Activated naive CD8-positive, alpha-beta T cell treated with anti-CD3 and anti-CD28 coated beads, Interleukin-2, amount 50 U/mL, for 24 hours (primary cell): ENCODE results near the gene HAPLN3.

Source experiments
- ATAC-seq: fragments of 150-1000 bp; cut with Tn5 transposase; one replicate; pipeline ENCODE4 v1.10.0; 2021
- DNase-seq: peaks from one replicate; pipeline ENCODE4 v3.0.0; 2021
- H3K27ac Mint-ChIP-seq: one replicate; pipeline ENCODE4 v1.8.0; 2021; ENCODE audit warnings: mild to moderate bottlenecking, mixed read lengths
- H3K27me3 Mint-ChIP-seq: one replicate; pipeline ENCODE4 v1.8.0; 2021; ENCODE audit warnings: mixed read lengths
- H3K36me3 Mint-ChIP-seq: one replicate; pipeline ENCODE4 v1.8.0; 2021; ENCODE audit warnings: low read depth, mixed read lengths
- H3K4me1 Mint-ChIP-seq: one replicate; pipeline ENCODE4 v1.8.0; 2021; ENCODE audit warnings: mixed read lengths
- H3K4me3 Mint-ChIP-seq: one replicate; pipeline ENCODE4 v1.8.0; 2021; ENCODE audit warnings: mild to moderate bottlenecking, moderate library complexity, mixed read lengths
- H3K9me3 Mint-ChIP-seq: one replicate; pipeline ENCODE4 v1.8.0; 2021; ENCODE audit warnings: mixed read lengths

Gene HAPLN3

DNA sequence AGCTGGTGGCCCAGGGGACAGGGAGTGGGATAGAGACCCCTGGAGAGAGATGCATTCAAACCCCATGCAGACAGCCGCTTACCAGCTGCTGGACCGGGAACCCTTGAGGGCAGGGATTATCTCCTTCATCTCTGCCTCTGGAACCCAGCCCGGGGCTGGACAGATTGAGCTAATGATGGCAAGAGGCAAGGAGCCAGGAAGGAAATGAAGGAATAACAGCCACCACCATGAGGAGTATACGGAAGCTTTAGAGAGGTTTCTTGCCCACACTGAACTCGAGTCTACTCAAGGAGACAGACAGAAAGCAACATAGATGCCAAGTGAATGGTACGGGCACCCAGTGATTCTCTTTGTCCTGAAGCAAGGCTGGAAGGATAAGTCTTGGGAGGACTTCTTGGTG lies 23.2 kb downstream of the HAPLN3 start:
- H3K27ac Mint-ChIP-seq = no peak overlapping the region
- H3K4me1 Mint-ChIP-seq = no peaks in the 10 kb centered on the region
- peaks cover 13% of the 10 kb centered on the region for H3K36me3 Mint-ChIP-seq
- no peak overlapping the region for H3K4me3 Mint-ChIP-seq
- no peaks in the 10 kb centered on the region for H3K9me3 Mint-ChIP-seq
- ATAC-seq (no peak), DNase-seq (no peak)
- no peaks in the 10 kb centered on the region for H3K27me3 Mint-ChIP-seq

DNA sequence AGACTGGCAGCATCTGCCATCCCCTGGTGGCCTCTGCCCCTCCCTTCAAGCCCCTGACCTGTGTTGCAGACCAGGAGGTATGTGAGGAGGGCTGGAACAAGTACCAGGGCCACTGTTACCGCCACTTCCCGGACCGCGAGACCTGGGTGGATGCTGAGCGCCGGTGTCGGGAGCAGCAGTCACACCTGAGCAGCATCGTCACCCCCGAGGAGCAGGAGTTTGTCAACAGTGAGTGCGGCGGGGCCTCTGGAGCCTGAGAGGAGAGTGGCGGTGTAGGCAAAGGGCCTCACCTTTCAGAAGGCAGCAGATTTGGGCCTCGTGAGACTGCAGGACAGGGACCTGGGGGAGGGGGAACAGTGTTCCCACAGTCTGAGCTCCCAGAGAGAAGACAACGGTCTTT lies 24.0 kb downstream of the HAPLN3 start:
- Mint-ChIP-seq H3K9me3 (no peaks in the 10 kb centered on the region), H3K36me3 (peaks cover 7% of the 10 kb centered on the region), H3K27ac (no peak overlapping the region), H3K27me3 (no peaks in the 10 kb centered on the region), H3K4me3 (no peak overlapping the region), H3K4me1 (no peaks in the 10 kb centered on the region)
- DNase-seq = no peak
- ATAC-seq = no peak

DNA sequence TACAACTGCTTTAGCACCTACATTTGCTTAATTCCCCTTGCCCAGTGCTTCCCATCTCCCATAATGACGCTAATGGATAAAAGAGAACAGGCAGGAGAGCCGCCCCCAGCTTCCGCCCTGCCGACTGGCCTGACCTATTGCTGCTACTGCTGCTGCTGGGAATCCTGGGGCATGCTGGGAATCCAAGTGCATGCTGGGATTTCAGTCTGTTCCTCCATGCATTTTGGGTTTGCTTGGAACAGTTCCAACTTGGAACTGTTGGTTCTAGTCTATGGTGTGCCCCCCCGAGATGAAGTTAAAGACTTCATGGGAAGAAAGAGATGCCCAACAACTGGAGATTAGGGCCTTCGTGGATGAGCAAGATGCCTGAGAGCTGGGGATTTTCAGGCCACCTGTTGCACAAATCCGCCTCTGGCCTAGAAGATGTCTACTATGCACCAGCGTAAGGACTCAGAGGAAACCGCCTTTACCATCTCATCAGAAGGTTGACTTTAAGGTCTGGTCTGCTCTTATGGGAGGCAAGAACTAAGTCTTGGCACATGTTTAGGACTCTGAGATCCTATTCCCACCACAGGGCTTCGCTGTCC lies 29.0 kb downstream of the HAPLN3 start:
- H3K27ac Mint-ChIP-seq = no peak overlapping the region
- no peaks in the 10 kb centered on the region for H3K9me3 Mint-ChIP-seq
- H3K4me3 Mint-ChIP-seq = no peak overlapping the region
- DNase-seq (no peak), ATAC-seq (no peak)
- H3K4me1 Mint-ChIP-seq = no peaks in the 10 kb centered on the region
- no peaks in the 10 kb centered on the region for H3K36me3 Mint-ChIP-seq
- no peaks in the 10 kb centered on the region for H3K27me3 Mint-ChIP-seq

DNA sequence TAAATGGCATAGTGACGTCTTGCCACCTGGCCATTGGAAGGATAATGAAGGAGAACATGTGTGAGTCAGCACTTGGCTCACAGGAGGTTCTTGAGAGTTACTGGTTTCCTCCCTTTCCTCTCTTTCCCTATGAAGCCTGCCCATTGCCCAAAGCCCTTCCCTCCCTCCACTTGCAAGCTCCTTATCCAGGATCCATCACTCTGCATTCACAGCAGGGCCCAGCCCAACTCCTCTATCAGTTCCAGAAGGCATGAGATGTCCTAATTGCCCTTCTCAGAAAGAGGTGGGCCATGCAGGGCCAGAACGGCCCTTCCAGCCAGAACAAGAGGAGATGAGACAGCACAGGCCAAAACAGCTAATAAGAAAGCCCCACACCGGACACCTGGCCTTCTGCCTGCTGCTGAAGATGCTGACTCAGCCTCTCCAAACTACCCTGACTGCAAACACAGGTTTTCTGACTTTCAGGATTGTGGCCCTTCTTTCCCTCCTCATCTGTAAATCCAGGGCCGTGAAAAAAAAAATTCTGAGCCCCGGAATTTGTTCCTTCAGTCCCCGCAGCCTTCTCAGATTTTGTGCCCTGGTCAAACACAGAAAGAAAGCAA lies 29.7 kb downstream of the HAPLN3 start:
- Mint-ChIP-seq H3K27me3 (no peaks in the 10 kb centered on the region), H3K36me3 (no peaks in the 10 kb centered on the region), H3K4me3 (no peak overlapping the region), H3K4me1 (no peaks in the 10 kb centered on the region), H3K27ac (no peak overlapping the region), H3K9me3 (no peaks in the 10 kb centered on the region)
- DNase-seq = no peak
- ATAC-seq = no peak

DNA sequence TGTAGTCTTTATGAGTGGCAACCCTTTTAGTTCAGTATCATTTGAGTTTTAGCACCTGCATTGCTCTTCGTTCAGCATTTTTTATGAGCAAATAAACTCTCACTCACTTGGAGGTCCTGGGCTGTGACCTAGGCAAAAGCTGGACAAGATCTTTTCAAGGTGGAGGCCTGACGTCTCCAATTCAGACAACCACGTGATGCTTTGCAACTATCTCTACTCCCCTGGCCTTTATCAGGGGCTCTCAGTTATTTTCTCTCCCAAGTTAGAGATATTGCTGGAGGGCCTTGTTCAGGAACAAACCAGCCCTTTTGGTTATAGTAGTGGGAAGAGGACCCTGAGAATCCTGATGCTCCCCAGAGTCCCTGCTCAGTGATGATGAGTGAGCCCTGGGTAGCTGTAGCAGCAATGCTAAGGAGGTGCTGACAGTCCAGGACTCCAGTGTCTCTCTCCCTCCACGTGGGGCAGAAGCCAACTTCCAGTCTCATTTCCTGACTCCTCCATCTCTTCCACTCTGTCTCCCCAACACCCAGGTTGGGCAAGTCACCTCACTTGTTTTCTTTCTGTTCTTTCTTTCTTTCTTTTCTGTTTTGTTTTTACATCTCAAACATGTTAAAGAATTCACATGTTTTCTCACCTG lies 30.4 kb downstream of the HAPLN3 start:
- ATAC-seq = no peak
- H3K4me3 Mint-ChIP-seq = no peak overlapping the region
- no peaks in the 10 kb centered on the region for H3K36me3 Mint-ChIP-seq
- DNase-seq = no peak
- H3K27me3 Mint-ChIP-seq = no peaks in the 10 kb centered on the region
- H3K27ac Mint-ChIP-seq = no peak overlapping the region
- no peaks in the 10 kb centered on the region for H3K4me1 Mint-ChIP-seq
- H3K9me3 Mint-ChIP-seq = no peaks in the 10 kb centered on the region

DNA sequence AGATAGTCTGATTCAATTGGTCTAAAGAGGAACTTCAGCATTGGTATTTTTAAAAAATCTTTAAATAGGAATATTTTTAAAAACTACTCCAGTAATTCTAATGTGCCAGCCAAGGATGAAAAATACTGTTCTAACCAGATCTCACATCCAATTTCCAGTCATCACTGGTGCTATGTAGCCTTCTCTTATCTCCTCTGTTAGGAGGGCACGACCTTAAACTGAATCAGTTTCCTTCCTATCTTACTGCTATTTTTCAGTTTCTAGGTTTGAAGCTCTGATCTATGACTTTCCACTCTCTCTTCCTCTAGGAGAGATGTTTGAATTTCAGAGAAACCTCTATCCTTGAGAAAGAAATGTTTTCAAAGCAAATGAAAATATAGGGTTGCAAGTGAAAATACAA lies 31.9 kb downstream of the HAPLN3 start:
- DNase-seq = no peak
- no peak for ATAC-seq
- no peak overlapping the region for H3K4me3 Mint-ChIP-seq
- no peaks in the 10 kb centered on the region for H3K27me3 Mint-ChIP-seq
- no peaks in the 10 kb centered on the region for H3K36me3 Mint-ChIP-seq
- no peak overlapping the region for H3K27ac Mint-ChIP-seq
- no peaks in the 10 kb centered on the region for H3K4me1 Mint-ChIP-seq
- no peaks in the 10 kb centered on the region for H3K9me3 Mint-ChIP-seq

DNA sequence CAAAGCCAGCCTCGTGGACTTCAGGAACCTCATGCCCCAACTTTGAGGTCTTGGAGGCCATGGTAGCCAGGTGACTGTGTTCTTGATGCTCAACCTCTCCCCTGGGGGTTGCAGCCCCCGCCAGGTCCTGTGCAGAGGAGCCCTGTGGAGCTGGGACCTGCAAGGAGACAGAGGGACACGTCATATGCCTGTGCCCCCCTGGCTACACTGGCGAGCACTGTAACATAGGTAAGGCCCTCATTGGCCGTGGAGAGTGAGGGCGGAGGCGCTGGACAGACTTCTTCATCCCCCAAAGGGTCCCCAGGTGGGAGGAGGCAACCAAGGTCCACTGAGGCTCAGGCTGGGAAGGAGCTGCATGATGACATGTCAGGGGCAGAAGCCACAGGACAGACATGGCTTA lies 35.1 kb downstream of the HAPLN3 start:
- H3K36me3 Mint-ChIP-seq = no peaks in the 10 kb centered on the region
- no peak overlapping the region for H3K27ac Mint-ChIP-seq

DNA sequence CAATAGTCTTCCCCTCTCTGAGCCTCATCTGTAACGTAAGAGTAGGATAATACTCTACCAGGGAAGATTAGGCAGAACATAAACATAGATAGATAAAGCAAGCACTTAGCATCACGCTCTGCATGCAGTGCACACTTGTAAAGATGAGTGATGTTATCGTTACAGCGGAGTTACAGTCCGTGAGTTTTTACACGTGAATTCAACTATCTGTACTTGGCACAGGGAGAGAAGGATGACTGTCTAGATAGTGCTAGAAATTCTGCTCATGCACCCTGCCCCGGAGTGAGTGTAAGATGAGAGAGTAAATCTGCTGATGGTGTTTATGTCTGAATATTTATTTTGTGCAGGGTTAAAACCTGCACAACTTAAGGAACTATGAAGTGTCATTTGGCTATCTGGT lies 35.8 kb downstream of the HAPLN3 start:
- Mint-ChIP-seq H3K4me3 (no peak overlapping the region), H3K36me3 (peaks cover 3% of the 10 kb centered on the region), H3K4me1 (no peaks in the 10 kb centered on the region), H3K27me3 (no peaks in the 10 kb centered on the region), H3K27ac (no peak overlapping the region), H3K9me3 (peaks cover 3% of the 10 kb centered on the region)
- ATAC-seq (no peak), DNase-seq (no peak)

More for the DNA sequence above, 35.1 kb downstream of the HAPLN3 start:
- no peak for DNase-seq
- no peak for ATAC-seq
- Mint-ChIP-seq H3K4me1 (no peaks in the 10 kb centered on the region), H3K9me3 (no peaks in the 10 kb centered on the region), H3K4me3 (no peak overlapping the region), H3K27me3 (no peaks in the 10 kb centered on the region)

DNA sequence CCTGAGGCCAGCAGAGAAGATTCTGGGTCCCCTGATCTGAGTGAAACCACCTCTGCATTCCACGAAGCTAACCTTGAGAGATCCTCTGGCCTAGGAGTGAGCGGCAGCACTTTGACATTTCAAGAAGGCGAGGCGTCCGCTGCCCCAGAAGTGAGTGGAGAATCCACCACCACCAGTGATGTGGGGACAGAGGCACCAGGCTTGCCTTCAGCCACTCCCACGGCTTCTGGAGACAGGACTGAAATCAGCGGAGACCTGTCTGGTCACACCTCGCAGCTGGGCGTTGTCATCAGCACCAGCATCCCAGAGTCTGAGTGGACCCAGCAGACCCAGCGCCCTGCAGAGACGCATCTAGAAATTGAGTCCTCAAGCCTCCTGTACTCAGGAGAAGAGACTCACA lies 36.4 kb downstream of the HAPLN3 start:
- H3K4me1 Mint-ChIP-seq = no peaks in the 10 kb centered on the region
- peaks cover 7% of the 10 kb centered on the region for H3K9me3 Mint-ChIP-seq
- H3K27me3 Mint-ChIP-seq = no peaks in the 10 kb centered on the region
- no peak overlapping the region for H3K4me3 Mint-ChIP-seq
- DNase-seq = no peak
- peaks cover 4% of the 10 kb centered on the region for H3K36me3 Mint-ChIP-seq
- H3K27ac Mint-ChIP-seq = no peak overlapping the region
- no peak for ATAC-seq

DNA sequence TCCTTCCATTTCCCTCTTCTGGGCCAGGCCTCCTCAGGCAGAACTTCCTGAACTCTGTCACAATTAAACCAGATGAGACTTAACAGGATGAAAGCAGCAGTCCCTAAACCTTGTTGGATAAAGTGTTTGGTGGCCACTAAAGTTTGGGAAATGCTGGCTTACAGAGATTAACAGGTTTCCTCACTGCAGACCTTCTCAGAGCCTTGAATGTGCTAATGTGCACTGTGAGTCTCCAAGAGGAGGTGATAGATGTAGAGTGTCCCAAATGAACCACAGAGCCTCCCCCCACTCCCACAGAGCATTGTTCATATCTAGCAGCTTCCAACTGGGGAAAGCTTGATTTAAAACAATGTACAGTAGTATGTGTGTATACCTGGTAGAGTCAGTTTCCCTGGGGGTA lies 42.9 kb downstream of the HAPLN3 start:
- peaks cover 3% of the 10 kb centered on the region for H3K27me3 Mint-ChIP-seq
- peaks cover 11% of the 10 kb centered on the region for H3K9me3 Mint-ChIP-seq
- ATAC-seq (no peak), DNase-seq (no peak)
- H3K36me3 Mint-ChIP-seq = peaks cover 4% of the 10 kb centered on the region
- no peak overlapping the region for H3K27ac Mint-ChIP-seq
- no peak overlapping the region for H3K4me3 Mint-ChIP-seq
- no peaks in the 10 kb centered on the region for H3K4me1 Mint-ChIP-seq

DNA sequence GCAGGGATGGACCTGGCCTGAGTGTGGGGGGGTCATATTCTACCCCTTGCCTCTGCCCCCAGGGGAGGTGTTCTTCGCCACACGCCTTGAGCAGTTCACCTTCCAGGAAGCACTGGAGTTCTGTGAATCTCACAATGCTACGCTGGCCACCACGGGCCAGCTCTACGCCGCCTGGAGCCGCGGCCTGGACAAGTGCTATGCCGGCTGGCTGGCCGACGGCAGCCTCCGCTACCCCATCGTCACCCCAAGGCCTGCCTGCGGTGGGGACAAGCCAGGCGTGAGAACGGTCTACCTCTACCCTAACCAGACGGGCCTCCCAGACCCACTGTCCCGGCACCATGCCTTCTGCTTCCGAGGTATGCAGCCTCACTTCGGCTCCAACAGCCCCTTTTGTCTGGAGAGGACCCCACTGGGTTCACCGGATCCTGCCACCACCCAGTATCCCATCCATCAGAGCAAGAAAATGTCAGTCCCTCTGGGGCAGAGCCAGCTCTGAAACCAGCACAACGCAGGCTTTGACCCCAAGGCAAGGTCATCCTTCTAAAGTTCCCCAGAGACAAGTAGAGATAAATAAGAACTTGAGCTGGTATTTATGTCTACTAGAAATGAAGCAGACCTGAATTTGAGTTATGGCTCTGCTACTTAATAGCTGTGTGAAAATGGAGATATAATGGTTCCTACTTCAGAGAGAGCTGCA lies 45.8 kb downstream of the HAPLN3 start:
- ATAC-seq = no peak
- DNase-seq = no peak
- Mint-ChIP-seq H3K27me3 (peaks cover 3% of the 10 kb centered on the region), H3K36me3 (peaks cover 1% of the 10 kb centered on the region), H3K9me3 (peaks cover 8% of the 10 kb centered on the region), H3K27ac (no peak overlapping the region), H3K4me1 (peaks cover 9% of the 10 kb centered on the region), H3K4me3 (no peak overlapping the region)

DNA sequence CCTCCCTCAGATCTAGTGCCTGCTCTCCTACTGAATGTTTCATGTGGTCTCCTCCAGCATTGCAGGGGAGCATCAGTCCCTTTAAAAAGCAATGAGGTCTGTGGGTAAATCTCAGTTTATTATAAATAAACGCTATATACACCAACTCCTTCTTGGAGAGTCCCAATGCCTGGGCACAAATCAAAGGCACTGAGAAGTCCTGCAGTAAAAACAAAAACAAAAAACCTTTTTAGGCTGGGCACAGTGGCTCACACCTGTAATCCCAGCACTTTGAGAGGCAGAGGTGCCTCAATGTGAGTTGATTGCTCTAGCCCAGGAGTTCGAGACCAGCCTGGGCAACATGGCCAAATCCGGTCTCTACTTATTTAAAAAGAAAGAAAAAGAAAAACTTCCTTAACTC lies 47.1 kb downstream of the HAPLN3 start:
- H3K4me3 Mint-ChIP-seq = no peak overlapping the region
- H3K4me1 Mint-ChIP-seq = peaks cover 14% of the 10 kb centered on the region
- no peaks in the 10 kb centered on the region for H3K9me3 Mint-ChIP-seq
- no peaks in the 10 kb centered on the region for H3K36me3 Mint-ChIP-seq
- DNase-seq (no peak), ATAC-seq (no peak)
- no peak overlapping the region for H3K27ac Mint-ChIP-seq
- peaks cover 3% of the 10 kb centered on the region for H3K27me3 Mint-ChIP-seq

DNA sequence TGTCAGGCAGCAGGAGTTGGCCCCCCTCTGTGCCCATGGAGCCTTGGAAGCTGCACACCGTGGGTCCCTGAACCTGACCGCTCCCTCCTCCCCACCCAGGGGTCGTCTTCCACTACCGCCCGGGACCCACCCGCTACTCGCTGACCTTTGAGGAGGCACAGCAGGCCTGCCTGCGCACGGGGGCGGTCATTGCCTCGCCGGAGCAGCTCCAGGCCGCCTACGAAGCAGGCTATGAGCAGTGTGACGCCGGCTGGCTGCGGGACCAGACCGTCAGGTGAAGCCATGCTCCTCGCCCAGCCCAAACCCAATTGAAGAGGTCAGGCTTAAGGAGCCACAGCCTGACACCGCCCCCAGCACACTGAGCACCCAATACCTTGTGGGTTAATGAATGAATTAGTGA lies 48.2 kb downstream of the HAPLN3 start:
- DNase-seq (no peak), ATAC-seq (no peak)
- Mint-ChIP-seq H3K36me3 (no peaks in the 10 kb centered on the region), H3K4me1 (peaks cover 14% of the 10 kb centered on the region), H3K4me3 (no peak overlapping the region), H3K9me3 (no peaks in the 10 kb centered on the region), H3K27ac (no peak overlapping the region), H3K27me3 (peaks cover 3% of the 10 kb centered on the region)

DNA sequence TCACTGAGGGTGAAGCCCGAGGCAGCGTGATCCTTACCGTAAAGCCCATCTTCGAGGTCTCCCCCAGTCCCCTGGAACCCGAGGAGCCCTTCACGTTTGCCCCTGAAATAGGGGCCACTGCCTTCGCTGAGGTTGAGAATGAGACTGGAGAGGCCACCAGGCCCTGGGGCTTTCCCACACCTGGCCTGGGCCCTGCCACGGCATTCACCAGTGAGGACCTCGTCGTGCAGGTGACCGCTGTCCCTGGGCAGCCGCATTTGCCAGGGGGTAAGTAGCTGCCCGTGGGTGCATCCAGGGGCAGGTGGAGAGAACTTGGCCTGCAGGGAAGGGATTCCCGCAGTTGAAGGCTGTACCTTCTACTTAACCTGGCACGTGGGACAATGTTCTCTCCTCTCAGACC lies 49.7 kb downstream of the HAPLN3 start:
- Mint-ChIP-seq H3K27ac (no peak overlapping the region), H3K36me3 (no peaks in the 10 kb centered on the region), H3K9me3 (no peaks in the 10 kb centered on the region), H3K4me3 (no peak overlapping the region), H3K27me3 (no peaks in the 10 kb centered on the region), H3K4me1 (peaks cover 14% of the 10 kb centered on the region)
- no peak for ATAC-seq
- no peak for DNase-seq

DNA sequence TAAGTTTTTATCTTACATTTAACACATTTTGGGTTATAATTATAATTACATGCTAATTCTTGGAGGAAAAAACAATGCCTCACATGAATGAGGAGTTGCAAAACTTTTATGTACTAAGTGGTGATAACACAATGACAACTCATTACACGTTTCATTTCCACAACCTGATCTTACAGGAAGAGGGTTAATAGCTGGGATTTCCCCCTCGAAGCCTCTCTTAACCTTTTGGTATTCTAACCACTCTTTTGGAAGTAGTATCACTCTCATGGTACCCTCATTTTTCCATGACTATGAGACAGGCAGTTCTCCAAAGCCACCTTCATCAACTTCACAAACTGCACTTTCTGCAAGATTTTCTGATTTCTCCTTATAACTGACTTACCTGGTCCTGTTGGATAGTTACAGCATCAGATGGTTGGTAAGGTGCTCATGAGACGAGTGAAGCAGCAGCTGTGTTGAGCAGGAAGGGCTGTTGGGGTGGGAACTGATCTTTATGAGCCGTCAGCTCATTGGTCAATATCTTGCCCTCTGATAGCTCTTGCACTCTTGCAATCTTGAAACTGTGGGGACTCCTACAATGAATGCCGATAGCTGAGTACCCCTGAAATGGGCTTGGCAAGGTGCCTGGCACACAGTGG lies 50.5 kb downstream of the HAPLN3 start:
- Mint-ChIP-seq H3K9me3 (no peaks in the 10 kb centered on the region), H3K4me1 (peaks cover 14% of the 10 kb centered on the region), H3K27me3 (no peaks in the 10 kb centered on the region), H3K27ac (peak overlapping the region; percentile 62), H3K4me3 (no peak overlapping the region), H3K36me3 (no peaks in the 10 kb centered on the region)
- DNase-seq (no peak), ATAC-seq (peak; percentile 78)
